Fibroblast of villous mesenchyme (primary cell): ENCODE data around the gene SEMA3G. TPM values are rescaled to one million over a fixed set of nuclear protein-coding genes. Genes with fewer than 3 reads are reported as not detected.

ENCODE experiments used
- DNase-seq: peaks from one replicate; pipeline ENCODE4 v3.0.0-alpha.2; 2010; ENCODE audit warnings: low read depth
- H3K4me3 ChIP-seq: 2 replicates; pipeline ENCODE4 v1.5.1; 2011; ENCODE audit warnings: low read depth, mild to moderate bottlenecking, low read length
- total RNA-seq: library from RNA; depleted of rRNA; stranded (reverse); fragments of >200 nt; gene quantifications from 2 replicates; pipeline ENCODE4 v1.2.3, GENCODE V29; 2012
- TF ChIP-seq, protein P1 (sequence below): IDR thresholded peaks from 2 replicates; pipeline ENCODE4 v1.5.1; 2012; ENCODE audit warnings: low read depth, mild to moderate bottlenecking, low read length; ENCODE audit not compliant: insufficient read depth

The SEMA3G gene
- total RNA-seq, 1 donor = not detected

- TF ChIP-seq, protein P1, sequence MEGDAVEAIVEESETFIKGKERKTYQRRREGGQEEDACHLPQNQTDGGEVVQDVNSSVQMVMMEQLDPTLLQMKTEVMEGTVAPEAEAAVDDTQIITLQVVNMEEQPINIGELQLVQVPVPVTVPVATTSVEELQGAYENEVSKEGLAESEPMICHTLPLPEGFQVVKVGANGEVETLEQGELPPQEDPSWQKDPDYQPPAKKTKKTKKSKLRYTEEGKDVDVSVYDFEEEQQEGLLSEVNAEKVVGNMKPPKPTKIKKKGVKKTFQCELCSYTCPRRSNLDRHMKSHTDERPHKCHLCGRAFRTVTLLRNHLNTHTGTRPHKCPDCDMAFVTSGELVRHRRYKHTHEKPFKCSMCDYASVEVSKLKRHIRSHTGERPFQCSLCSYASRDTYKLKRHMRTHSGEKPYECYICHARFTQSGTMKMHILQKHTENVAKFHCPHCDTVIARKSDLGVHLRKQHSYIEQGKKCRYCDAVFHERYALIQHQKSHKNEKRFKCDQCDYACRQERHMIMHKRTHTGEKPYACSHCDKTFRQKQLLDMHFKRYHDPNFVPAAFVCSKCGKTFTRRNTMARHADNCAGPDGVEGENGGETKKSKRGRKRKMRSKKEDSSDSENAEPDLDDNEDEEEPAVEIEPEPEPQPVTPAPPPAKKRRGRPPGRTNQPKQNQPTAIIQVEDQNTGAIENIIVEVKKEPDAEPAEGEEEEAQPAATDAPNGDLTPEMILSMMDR = peak; percentile 100
- no peak overlapping the region for H3K4me3 ChIP-seq
- peak; percentile 61 for DNase-seq
These were observed 2.0 kb upstream of the SEMA3G start for GRCh38 chr3:52446631-52447511.

GRCh38 chr3:52446042-52446441 lies 1.1 kb upstream of the SEMA3G start:
- TF ChIP-seq, protein P1 = no peak
- no peak overlapping the region for H3K4me3 ChIP-seq
- DNase-seq = no peak

GRCh38 chr3:52443791-52444687 lies 864 bp downstream of the SEMA3G start:
- no peak overlapping the region for H3K4me3 ChIP-seq
- no peak for DNase-seq
- TF ChIP-seq, protein P1 = no peak

DNA sequence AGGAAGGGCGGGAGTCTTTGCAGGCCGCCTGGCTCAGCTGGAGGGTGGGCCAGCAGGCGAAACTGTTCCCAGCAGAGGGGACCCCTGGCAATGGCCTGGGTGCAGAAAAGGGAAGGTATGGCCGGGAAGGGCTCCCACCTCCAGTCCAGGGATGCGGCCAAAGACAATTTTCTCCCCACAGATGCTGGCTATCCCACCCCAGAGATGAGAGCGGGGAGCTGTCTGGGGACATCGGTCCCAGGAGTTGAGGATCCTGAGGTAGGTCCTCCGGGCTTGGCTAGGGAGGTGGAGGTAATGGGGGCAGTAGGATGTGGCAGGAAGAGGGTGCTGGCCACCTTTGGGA lies 1.7 kb downstream of the SEMA3G start:
- DNase-seq = no peak
- H3K4me3 ChIP-seq = no peak overlapping the region
- TF ChIP-seq, protein P1 = no peak

- TF ChIP-seq, protein P1 = no peak
- no peak for DNase-seq
- H3K4me3 ChIP-seq = no peak overlapping the region
These were observed 2.3 kb downstream of the SEMA3G start for GRCh38 chr3:52442409-52443267.

- TF ChIP-seq, protein P1 = no peak
- H3K4me3 ChIP-seq = no peak overlapping the region
- no peak for DNase-seq
These were observed 3.1 kb downstream of the SEMA3G start for GRCh38 chr3:52441772-52442332.
